ENCODE data around the gene PTPRZ1.

DNA sequence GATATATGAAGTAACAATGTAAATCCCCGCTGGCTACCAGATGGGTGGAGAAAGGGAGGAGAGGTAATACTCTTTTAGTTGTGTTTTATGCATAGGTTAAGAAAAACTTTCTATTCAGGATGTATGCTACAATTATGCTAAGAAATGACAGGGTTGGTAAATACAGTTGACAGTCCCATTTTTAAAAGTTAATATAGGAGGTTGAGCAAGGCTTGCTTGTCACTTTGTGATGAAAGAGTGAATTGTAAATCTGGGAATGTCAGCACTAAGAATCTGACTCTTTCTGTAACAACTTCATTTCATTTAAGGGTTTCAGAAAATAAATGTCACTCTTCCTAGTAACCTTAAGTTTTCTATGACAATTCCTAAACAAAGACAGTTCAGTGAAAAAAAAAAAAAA is 59.8 kb downstream of the PTPRZ1 start:
- TF ChIP-seq POLR2AphosphoS5 (IDR thresholded peaks at IDR 0.05; ENCODE audit: insufficient read depth in 1 of 2, low read depth in 1 of 2) = no peak
- TF ChIP-seq POLR2A (IDR thresholded peaks at IDR 0.05) = no peak

Measured in vagina (tissue), 2 donors.